Duodenal mucosa (tissue), 2 donors: Measurements from ENCODE around the gene PEX26.
A peak's percentile ranks its signal among the peaks of the same experiment; 100 is the strongest.

Source experiments
- H3K27ac ChIP-seq: one replicate; pipeline ENCODE4 v1.7.0; 2013; ENCODE audit warnings: low read depth, low read length
- H3K27me3 ChIP-seq, 2 donors: one replicate each; pipeline ENCODE4 v1.7.0; 2013; ENCODE audit warnings: low read length in 2 of 2, control low read depth in 1 of 2; ENCODE audit not compliant: insufficient read depth in 2 of 2, control insufficient read depth in 1 of 2
- H3K36me3 ChIP-seq, 2 donors: one replicate each; pipeline ENCODE4 v1.7.0; 2013; ENCODE audit warnings: low read length in 2 of 2, control low read depth in 1 of 2; ENCODE audit not compliant: insufficient read depth in 2 of 2, control insufficient read depth in 1 of 2
- H3K4me1 ChIP-seq, 2 donors: one replicate each; pipeline ENCODE4 v1.7.0; 2013; ENCODE audit warnings: low read length in 2 of 2, control low read depth in 1 of 2; ENCODE audit not compliant: insufficient read depth in 2 of 2, control insufficient read depth in 1 of 2
- H3K4me3 ChIP-seq, 2 donors: one replicate each; pipeline ENCODE4 v1.7.0; 2013; ENCODE audit warnings: low read length in 2 of 2, low read depth in 1 of 2
- H3K9ac ChIP-seq, 2 donors: one replicate each; pipeline ENCODE4 v1.7.0; 2013; ENCODE audit warnings: low read length in 2 of 2, low read depth in 1 of 2
- H3K9me3 ChIP-seq, 2 donors: one replicate each; pipeline ENCODE4 v1.7.0; 2013; ENCODE audit warnings: low read length in 2 of 2, control low read depth in 1 of 2; ENCODE audit not compliant: control insufficient read depth in 1 of 2

Gene PEX26

DNA sequence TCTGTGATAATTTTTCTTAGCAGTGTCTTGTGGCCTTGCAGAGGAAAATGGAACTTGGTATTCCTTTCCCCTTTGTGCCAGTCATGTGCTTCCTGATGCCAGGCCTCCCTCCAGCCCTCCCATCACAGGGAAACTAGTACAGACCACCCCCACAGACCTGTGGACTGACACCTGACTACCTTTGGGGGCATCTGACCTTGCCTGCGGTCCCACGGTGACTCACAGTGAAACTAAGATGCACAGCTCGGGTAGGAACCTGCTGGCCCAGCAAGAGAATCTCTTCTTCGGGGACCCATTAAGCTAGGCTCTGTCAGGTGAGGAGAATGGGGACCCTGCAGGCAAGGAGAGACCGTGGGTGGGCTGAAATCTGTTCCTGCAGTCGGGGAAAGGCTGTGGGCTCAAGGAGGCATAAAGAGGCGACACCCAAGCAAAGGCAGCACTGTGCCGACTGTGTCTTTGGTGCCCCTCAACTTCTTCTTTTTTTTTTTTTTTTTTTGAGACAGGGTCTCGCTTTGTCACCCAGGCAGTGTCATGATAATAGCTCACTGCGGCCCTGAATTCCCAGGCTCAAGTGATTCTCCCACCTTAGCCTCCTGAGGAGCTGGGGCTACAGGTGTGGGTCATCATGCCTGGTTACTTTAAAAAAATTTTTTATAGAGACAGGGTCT is 20.8 kb upstream of the PEX26 start:
- no peak overlapping the region for H3K9ac ChIP-seq
- no peaks in the 10 kb centered on the region for H3K36me3 ChIP-seq
- peak overlapping the region; percentile 20 for H3K27ac ChIP-seq
- no peak overlapping the region for H3K4me3 ChIP-seq
- no peaks in the 10 kb centered on the region for H3K9me3 ChIP-seq
- no peaks in the 10 kb centered on the region for H3K27me3 ChIP-seq
- H3K4me1 ChIP-seq = peaks cover 19 to 27% of the 10 kb centered on the region in 2 donors

DNA sequence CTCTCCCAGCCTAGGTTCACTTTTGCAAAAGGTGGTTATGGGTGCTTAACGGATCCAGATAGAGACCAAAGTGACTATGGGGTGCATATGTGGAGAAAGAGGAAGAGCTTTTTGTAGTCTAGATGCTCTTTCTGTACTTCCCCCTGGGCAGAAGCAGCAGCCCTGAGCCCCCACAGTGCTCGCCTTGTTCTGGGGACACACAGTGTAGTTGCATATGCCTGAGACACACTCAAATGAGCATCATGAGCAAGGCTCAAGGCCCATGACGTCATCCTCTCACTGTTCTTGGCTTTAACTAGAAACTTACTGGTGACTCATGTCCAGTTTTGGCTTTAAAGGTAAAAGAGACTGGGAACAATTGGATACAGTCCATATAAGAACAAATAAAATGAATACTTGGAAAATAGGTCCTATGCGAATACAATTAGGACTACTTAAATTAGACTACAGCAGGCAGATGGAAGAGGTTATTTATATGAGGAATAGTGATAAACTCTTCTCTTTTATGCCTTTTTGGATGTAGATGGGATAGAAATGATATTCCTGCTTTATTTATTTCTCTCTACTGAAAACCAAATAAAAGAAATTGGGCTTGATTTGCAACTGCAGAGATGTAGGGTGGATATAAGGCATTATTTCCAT is 20.1 kb upstream of the PEX26 start:
- Histone ChIP-seq H3K27me3 (no peaks in the 10 kb centered on the region), H3K9me3 (no peaks in the 10 kb centered on the region), H3K4me3 (no peak overlapping the region), H3K4me1 (peaks cover 19 to 30% of the 10 kb centered on the region in 2 donors), H3K9ac (no peak overlapping the region), H3K27ac (no peak overlapping the region), H3K36me3 (no peaks in the 10 kb centered on the region)

DNA sequence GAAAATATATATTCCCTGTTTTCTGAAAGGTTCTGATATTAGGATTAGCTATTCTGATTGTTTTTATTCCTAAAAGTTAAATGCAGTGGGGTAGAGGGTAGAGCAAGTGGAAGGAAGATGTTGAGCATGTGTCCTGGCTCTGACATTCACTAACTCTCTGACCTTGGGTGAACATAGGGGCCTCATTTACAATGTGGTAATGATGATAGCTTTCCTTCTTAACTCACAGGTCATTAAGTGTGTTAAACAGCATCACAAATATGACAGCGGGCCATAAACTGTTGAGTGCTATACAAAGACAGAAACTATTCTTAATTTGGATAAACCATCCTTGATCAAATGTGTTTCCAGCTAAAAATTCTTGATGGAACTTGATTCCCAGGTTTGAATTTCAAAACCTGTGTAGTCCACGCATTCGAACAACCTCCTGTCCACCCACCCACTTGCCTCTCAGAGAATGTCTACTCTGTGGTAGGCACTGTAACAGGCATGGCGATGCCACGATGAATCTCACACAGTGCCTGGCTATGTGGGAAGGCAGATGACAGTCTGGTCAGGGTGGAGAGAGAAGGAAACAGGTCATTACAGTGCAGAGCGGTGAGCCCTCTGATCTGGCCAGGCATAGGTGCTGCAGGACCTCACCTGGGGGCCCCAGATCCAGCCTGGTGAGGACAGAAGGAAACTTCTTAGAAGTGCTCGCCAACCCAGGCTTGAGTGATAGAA is 19.3 kb upstream of the PEX26 start:
- H3K4me1 ChIP-seq = peaks cover 19 to 30% of the 10 kb centered on the region in 2 donors
- H3K9ac ChIP-seq = no peak overlapping the region
- H3K27ac ChIP-seq = no peak overlapping the region
- no peaks in the 10 kb centered on the region for H3K9me3 ChIP-seq
- H3K4me3 ChIP-seq = no peak overlapping the region
- H3K27me3 ChIP-seq = no peaks in the 10 kb centered on the region
- H3K36me3 ChIP-seq = no peaks in the 10 kb centered on the region

DNA sequence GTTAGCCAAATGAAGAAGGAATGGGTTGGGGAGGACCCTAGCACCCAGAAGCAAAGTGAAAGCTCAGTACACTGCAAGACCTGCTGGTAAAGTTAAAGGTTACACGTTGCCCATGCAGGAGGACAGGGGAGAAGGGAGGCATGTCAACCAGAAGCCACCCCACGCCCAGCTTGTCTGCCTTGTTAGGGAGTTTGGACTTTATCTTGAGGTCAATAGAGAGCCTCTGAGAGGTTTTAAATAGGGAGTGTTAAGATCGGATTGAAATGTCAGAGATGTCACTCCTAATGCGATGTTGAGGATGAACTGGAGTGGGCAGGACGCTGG is 18.7 kb upstream of the PEX26 start:
- Histone ChIP-seq H3K4me3 (no peak overlapping the region), H3K27ac (no peak overlapping the region), H3K9ac (no peak overlapping the region), H3K9me3 (no peaks in the 10 kb centered on the region), H3K4me1 (peaks cover 19 to 30% of the 10 kb centered on the region in 2 donors), H3K27me3 (no peaks in the 10 kb centered on the region), H3K36me3 (no peaks in the 10 kb centered on the region)

DNA sequence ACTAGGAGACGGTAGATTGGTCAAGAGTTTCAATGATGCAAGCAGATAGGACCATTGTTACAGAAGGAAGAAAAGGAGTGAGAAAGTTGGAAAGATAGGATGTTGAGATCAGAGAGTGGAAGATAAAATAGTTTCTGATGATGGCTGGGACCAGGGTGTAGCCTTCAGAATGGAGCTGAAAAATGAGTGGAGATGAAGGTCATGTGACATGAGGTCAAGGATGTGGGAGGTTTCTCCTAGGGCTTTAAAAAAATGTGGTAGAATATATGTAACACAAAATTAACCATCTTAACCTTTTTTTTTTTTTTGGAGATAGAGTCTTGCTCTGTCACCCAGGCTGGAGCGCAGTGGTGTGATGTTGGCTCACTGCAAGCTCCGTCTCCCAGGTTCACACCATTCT is 18.3 kb upstream of the PEX26 start:
- no peaks in the 10 kb centered on the region for H3K9me3 ChIP-seq
- H3K27ac ChIP-seq = no peak overlapping the region
- no peaks in the 10 kb centered on the region for H3K36me3 ChIP-seq
- H3K4me1 ChIP-seq = peaks cover 19 to 27% of the 10 kb centered on the region in 2 donors
- no peaks in the 10 kb centered on the region for H3K27me3 ChIP-seq
- no peak overlapping the region for H3K4me3 ChIP-seq
- H3K9ac ChIP-seq = no peak overlapping the region

DNA sequence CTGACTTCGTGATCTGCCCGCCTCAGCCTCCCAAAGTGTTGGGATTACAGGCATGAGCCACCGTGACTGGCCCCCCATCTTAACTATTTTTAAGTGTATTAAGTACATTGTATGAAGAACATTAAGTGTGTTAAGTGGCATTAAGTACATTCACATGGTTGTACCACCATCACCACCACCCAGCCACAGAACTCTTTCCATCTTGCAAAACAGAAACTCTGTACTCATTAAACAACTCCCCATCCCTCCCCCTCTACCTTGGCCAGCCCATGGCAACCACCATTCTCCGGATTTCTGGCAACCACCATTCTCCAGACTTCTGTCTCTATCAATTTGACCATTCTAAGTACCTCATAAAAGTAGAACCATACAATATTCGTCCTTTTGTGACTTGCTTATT is 17.8 kb upstream of the PEX26 start:
- peaks cover 19 to 27% of the 10 kb centered on the region in 2 donors for H3K4me1 ChIP-seq
- no peak overlapping the region for H3K27ac ChIP-seq
- no peak overlapping the region for H3K9ac ChIP-seq
- H3K36me3 ChIP-seq = no peaks in the 10 kb centered on the region
- no peak overlapping the region for H3K4me3 ChIP-seq
- H3K27me3 ChIP-seq = no peaks in the 10 kb centered on the region
- no peaks in the 10 kb centered on the region for H3K9me3 ChIP-seq

DNA sequence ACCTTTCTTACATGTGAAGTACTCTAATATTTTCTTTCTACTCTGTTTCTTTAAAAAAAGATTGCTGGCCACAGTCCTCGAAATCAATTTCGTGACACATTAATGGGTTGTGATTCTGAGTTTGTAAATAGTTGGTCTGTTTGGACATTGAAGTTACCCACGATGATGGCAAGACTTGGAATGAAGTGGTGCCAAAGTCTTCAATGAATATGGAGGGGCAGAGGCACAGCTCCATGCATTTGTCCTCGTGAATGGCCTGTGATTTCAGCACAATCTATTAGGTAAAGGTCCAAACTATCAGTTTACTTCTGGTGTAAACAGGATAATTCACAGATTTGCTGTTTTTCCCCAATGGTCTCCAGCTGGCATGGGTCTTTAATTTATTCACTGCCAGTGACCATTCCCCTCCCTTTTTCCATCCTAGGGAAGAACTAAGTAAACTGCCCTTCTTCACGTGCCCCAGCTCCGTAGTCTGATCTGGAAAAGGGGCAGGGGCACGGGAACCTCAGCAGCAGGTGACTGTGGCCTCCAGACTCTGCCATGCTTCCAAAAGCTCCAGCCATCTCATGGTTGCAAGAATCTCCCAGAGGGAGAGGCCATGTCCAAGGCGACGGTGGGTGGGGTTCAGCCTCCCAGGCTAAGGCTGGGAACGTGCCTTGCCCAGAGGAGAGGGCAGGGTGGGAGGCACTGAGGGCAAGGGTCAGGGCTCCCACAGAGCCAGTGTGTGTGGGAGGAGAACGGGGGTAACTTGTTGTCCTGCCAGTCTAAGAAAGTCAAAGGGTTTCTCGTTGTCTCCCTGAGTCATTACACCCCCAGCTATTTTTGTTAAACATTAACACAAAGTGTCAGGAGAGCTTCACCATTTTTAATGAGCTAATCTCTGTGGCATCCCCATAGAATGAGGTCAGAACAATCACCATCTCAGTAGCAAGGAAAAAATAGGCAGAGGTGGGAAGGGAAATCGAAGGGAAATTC is 16.9 kb upstream of the PEX26 start:
- Histone ChIP-seq H3K4me3 (peak overlapping the region in 1 of 2 donors; percentile 26), H3K27ac (peak overlapping the region; percentile 30), H3K36me3 (no peaks in the 10 kb centered on the region), H3K4me1 (peaks cover 23 to 33% of the 10 kb centered on the region in 2 donors), H3K27me3 (no peaks in the 10 kb centered on the region), H3K9ac (no peak overlapping the region), H3K9me3 (no peaks in the 10 kb centered on the region)

DNA sequence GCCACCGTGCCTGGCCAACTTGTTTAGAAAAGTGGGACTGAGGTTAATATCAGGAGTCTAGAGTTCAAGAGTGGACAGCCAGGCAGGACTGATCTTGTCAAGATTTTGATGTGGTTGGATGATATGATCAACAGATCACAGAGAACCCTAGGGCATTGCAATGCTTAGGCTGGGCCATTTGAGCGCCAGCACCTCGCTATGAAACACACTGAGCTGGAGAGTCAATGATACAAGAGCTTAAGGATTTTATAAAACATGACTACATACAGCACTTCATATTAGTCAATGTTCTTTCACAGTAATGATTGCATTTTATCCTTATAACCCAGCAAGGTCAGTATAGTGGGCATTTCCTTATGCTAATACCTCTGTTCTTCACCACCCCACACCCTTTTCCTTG is 15.4 kb upstream of the PEX26 start:
- Histone ChIP-seq H3K27ac (no peak overlapping the region), H3K4me3 (no peak overlapping the region), H3K36me3 (no peaks in the 10 kb centered on the region), H3K9me3 (no peaks in the 10 kb centered on the region), H3K9ac (no peak overlapping the region), H3K27me3 (no peaks in the 10 kb centered on the region), H3K4me1 (peaks cover 26 to 34% of the 10 kb centered on the region in 2 donors)

DNA sequence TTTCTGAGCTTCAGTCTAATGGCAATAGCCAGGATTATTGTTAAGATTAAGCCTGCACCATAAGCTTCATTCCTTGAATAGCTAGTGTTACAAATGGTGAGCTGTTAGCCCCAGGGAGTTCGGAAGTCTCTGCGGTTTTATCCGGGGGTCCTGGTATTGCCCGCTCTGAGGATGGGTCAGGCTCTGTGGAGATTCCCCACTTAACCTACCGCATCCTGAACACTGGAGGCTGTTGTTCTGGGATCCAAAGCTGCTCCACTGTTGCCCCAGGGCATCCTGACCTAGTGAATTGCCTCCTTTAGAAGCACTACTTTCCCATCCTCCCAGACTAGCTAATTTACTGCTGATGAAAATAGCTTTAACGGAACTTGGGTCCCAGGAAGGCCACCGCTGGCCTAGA is 14.5 kb upstream of the PEX26 start:
- Histone ChIP-seq H3K4me1 (peaks cover 26 to 38% of the 10 kb centered on the region in 2 donors), H3K27me3 (peaks cover 0 to 3% of the 10 kb centered on the region in 2 donors), H3K27ac (no peak overlapping the region), H3K9me3 (no peaks in the 10 kb centered on the region), H3K9ac (no peak overlapping the region), H3K4me3 (no peak overlapping the region), H3K36me3 (no peaks in the 10 kb centered on the region)
